ES-I3 (cell line): ENCODE measurements around the gene MACROD2.

Source experiments
- H3K36me3 ChIP-seq: 2 replicates; pipeline ENCODE4 v1.6.1; 2013; ENCODE audit warnings: mild to moderate bottlenecking, low read length, control low read depth, moderate library complexity; ENCODE audit not compliant: insufficient read depth
- H3K4me1 ChIP-seq: 2 replicates; pipeline ENCODE4 v1.6.1; 2013; ENCODE audit warnings: mild to moderate bottlenecking, control low read depth, low read length; ENCODE audit not compliant: insufficient read depth
- H3K9ac ChIP-seq: 2 replicates; pipeline ENCODE4 v1.6.1; 2013; ENCODE audit warnings: low read depth, mild to moderate bottlenecking, low read length, moderate library complexity
- H3K9me3 ChIP-seq: 2 replicates; pipeline ENCODE4 v1.6.1; 2013; ENCODE audit warnings: mild to moderate bottlenecking, low read length, moderate library complexity; ENCODE audit not compliant: control insufficient read depth, insufficient read depth

The MACROD2 gene

GRCh38 chr20:14951707-14952418, 956.5 kb downstream of the MACROD2 start:
- H3K9me3 ChIP-seq = no peaks in the 10 kb centered on the region
- peaks cover 40% of the 10 kb centered on the region for H3K4me1 ChIP-seq
- H3K9ac ChIP-seq = no peak overlapping the region
- H3K36me3 ChIP-seq = no peaks in the 10 kb centered on the region

GRCh38 chr20:14953736-14954135, 958.4 kb downstream of the MACROD2 start:
- Histone ChIP-seq H3K36me3 (no peaks in the 10 kb centered on the region), H3K4me1 (peaks cover 26% of the 10 kb centered on the region)

GRCh38 chr20:14955399-14955798, 960.1 kb downstream of the MACROD2 start:
- peaks cover 24% of the 10 kb centered on the region for H3K4me1 ChIP-seq
- H3K36me3 ChIP-seq = no peaks in the 10 kb centered on the region
- no peak overlapping the region for H3K9ac ChIP-seq
- no peaks in the 10 kb centered on the region for H3K9me3 ChIP-seq

More at GRCh38 chr20:14953736-14954135, 958.4 kb downstream of the MACROD2 start:
- Histone ChIP-seq H3K9me3 (no peaks in the 10 kb centered on the region), H3K9ac (no peak overlapping the region)

- Histone ChIP-seq H3K9ac (no peak overlapping the region), H3K9me3 (no peaks in the 10 kb centered on the region), H3K4me1 (peaks cover 18% of the 10 kb centered on the region), H3K36me3 (no peaks in the 10 kb centered on the region)
Measured at GRCh38 chr20:14956026-14956425, 960.7 kb downstream of the MACROD2 start.

GRCh38 chr20:14956538-14956937, 961.2 kb downstream of the MACROD2 start:
- Histone ChIP-seq H3K4me1 (peaks cover 15% of the 10 kb centered on the region), H3K9ac (no peak overlapping the region), H3K36me3 (no peaks in the 10 kb centered on the region), H3K9me3 (no peaks in the 10 kb centered on the region)

GRCh38 chr20:14957402-14957801, 962.1 kb downstream of the MACROD2 start:
- no peak overlapping the region for H3K9ac ChIP-seq
- H3K36me3 ChIP-seq = no peaks in the 10 kb centered on the region
- no peaks in the 10 kb centered on the region for H3K9me3 ChIP-seq
- peaks cover 10% of the 10 kb centered on the region for H3K4me1 ChIP-seq

- Histone ChIP-seq H3K36me3 (no peaks in the 10 kb centered on the region), H3K9ac (no peak overlapping the region), H3K4me1 (peaks cover 19% of the 10 kb centered on the region), H3K9me3 (no peaks in the 10 kb centered on the region)
Measured at GRCh38 chr20:14958626-14959025, 963.3 kb downstream of the MACROD2 start.

- H3K9ac ChIP-seq = no peak overlapping the region
- H3K4me1 ChIP-seq = peaks cover 19% of the 10 kb centered on the region
- no peaks in the 10 kb centered on the region for H3K36me3 ChIP-seq
- H3K9me3 ChIP-seq = no peaks in the 10 kb centered on the region
Measured at GRCh38 chr20:14959506-14960475, 964.5 kb downstream of the MACROD2 start.

GRCh38 chr20:14960831-14961230, 965.5 kb downstream of the MACROD2 start:
- Histone ChIP-seq H3K4me1 (peaks cover 14% of the 10 kb centered on the region; the same call in 1 of the 2 replicates), H3K36me3 (no peaks in the 10 kb centered on the region), H3K9me3 (no peaks in the 10 kb centered on the region), H3K9ac (no peak overlapping the region)

GRCh38 chr20:14963262-14963663, 967.9 kb downstream of the MACROD2 start:
- Histone ChIP-seq H3K9me3 (no peaks in the 10 kb centered on the region), H3K4me1 (peaks cover 9% of the 10 kb centered on the region; the same call in 1 of the 2 replicates), H3K9ac (no peak overlapping the region), H3K36me3 (no peaks in the 10 kb centered on the region)

GRCh38 chr20:14966203-14966602, 970.9 kb downstream of the MACROD2 start:
- no peak overlapping the region for H3K9ac ChIP-seq
- H3K9me3 ChIP-seq = no peaks in the 10 kb centered on the region
- H3K4me1 ChIP-seq = peaks cover 9% of the 10 kb centered on the region; the same call in 1 of the 2 replicates
- no peaks in the 10 kb centered on the region for H3K36me3 ChIP-seq

GRCh38 chr20:14966808-14967207, 971.5 kb downstream of the MACROD2 start:
- Histone ChIP-seq H3K9ac (no peak overlapping the region), H3K9me3 (no peaks in the 10 kb centered on the region), H3K36me3 (no peaks in the 10 kb centered on the region), H3K4me1 (peaks cover 9% of the 10 kb centered on the region; the same call in 1 of the 2 replicates)

- H3K9me3 ChIP-seq = no peaks in the 10 kb centered on the region
- no peaks in the 10 kb centered on the region for H3K4me1 ChIP-seq
- no peak overlapping the region for H3K9ac ChIP-seq
- H3K36me3 ChIP-seq = no peaks in the 10 kb centered on the region
Measured at GRCh38 chr20:14972256-14972655, 976.9 kb downstream of the MACROD2 start.

GRCh38 chr20:14972690-14973089, 977.4 kb downstream of the MACROD2 start:
- Histone ChIP-seq H3K9ac (no peak overlapping the region), H3K4me1 (no peaks in the 10 kb centered on the region), H3K36me3 (no peaks in the 10 kb centered on the region), H3K9me3 (no peaks in the 10 kb centered on the region)
